GM23338 (cell line): ENCODE measurements around the gene ARHGEF11. TPM values are rescaled to one million over a fixed set of nuclear protein-coding genes. Genes with fewer than 3 reads are reported as not detected.

ENCODE experiments used
- ATAC-seq: fragments of 200-7000 bp; cut with Tn5 transposase; 3 replicates; pipeline ENCODE4 v1.9.1; 2020
- DNase-seq: peaks from one replicate; pipeline ENCODE4 v3.0.0-alpha.2; 2015; ENCODE audit warnings: low spot score
- H2AFZ ChIP-seq: fragments of 200-600 bp; sonication (generic); 2 replicates; pipeline ENCODE4 v1.8.0; 2016; ENCODE audit warnings: antibody characterized with exemption, mild to moderate bottlenecking, moderate library complexity
- H3F3A ChIP-seq: fragments of 200-600 bp; sonication (generic); replicated peaks from 2 replicates; pipeline ENCODE4 v1.8.0; 2017; ENCODE audit warnings: antibody characterized with exemption, mixed run types, low read depth
- H3K27ac ChIP-seq: fragments of 200-600 bp; sonication (generic); 2 replicates; pipeline ENCODE4 v1.6.1; 2016; ENCODE audit warnings: low read depth
- H3K27me3 ChIP-seq: fragments of 200-600 bp; sonication (generic); 2 replicates; pipeline ENCODE4 v1.8.0; 2016; ENCODE audit warnings: mild to moderate bottlenecking, mixed run types, moderate library complexity; ENCODE audit not compliant: insufficient read depth
- H3K36me3 ChIP-seq: fragments of 200-600 bp; sonication (generic); 2 replicates; pipeline ENCODE4 v1.8.0; 2016; ENCODE audit warnings: mild to moderate bottlenecking; ENCODE audit not compliant: insufficient read depth
- H3K4me1 ChIP-seq: fragments of 200-600 bp; sonication (generic); 2 replicates; pipeline ENCODE4 v1.8.0; 2016; ENCODE audit warnings: mild to moderate bottlenecking, moderate library complexity; ENCODE audit not compliant: insufficient read depth
- H3K4me2 ChIP-seq: fragments of 200-600 bp; sonication (generic); 2 replicates; pipeline ENCODE4 v1.7.1; 2017; ENCODE audit warnings: mixed run types
- H3K4me3 ChIP-seq: fragments of 200-600 bp; sonication (generic); 2 replicates; pipeline ENCODE4 v1.6.1; 2016; ENCODE audit warnings: mixed run types
- H3K79me2 ChIP-seq: fragments of 200-600 bp; sonication (generic); replicated peaks from 2 replicates; pipeline ENCODE4 v1.8.0; 2017; ENCODE audit warnings: mild to moderate bottlenecking; ENCODE audit not compliant: insufficient read depth
- H3K9me2 ChIP-seq: fragments of 200-600 bp; sonication (generic); 2 replicates; pipeline ENCODE4 v1.8.0; 2017; ENCODE audit not compliant: insufficient read depth
- H4K20me1 ChIP-seq: fragments of 200-600 bp; sonication (generic); replicated peaks from 2 replicates; pipeline ENCODE4 v1.8.0; 2017; ENCODE audit warnings: mild to moderate bottlenecking; ENCODE audit not compliant: insufficient read depth
- H3K27ac Mint-ChIP-seq: 2 replicates; pipeline ENCODE4 v1.8.0; 2020; ENCODE audit warnings: inconsistent platforms, mild to moderate bottlenecking, moderate library complexity, mixed read lengths
- H3K27me3 Mint-ChIP-seq: 3 replicates; pipeline ENCODE4 v1.8.0; 2022; ENCODE audit warnings: low read depth, mild to moderate bottlenecking, moderate library complexity, mixed read lengths, inconsistent platforms; ENCODE audit not compliant: insufficient read depth, poor library complexity
- H3K36me3 Mint-ChIP-seq: 3 replicates; pipeline ENCODE4 v1.8.0; 2021; ENCODE audit warnings: low read depth, mild to moderate bottlenecking, inconsistent platforms, moderate library complexity, mixed read lengths
- H3K4me1 Mint-ChIP-seq: 3 replicates; pipeline ENCODE4 v1.8.0; 2020; ENCODE audit warnings: mild to moderate bottlenecking, inconsistent platforms, mixed read lengths
- H3K4me3 Mint-ChIP-seq: 3 replicates; pipeline ENCODE4 v1.8.0; 2021; ENCODE audit warnings: moderate library complexity, mild to moderate bottlenecking, inconsistent platforms, mixed read lengths
- H3K9me3 Mint-ChIP-seq: 3 replicates; pipeline ENCODE4 v1.8.0; 2020; ENCODE audit warnings: moderate library complexity, mild to moderate bottlenecking, inconsistent platforms, mixed read lengths
- CREB1 ChIP-seq: fragments of 250-450 bp; sonication (Bioruptor Pico); IDR thresholded peaks from 2 replicates; pipeline ENCODE4 v1.5.0; 2020; ENCODE audit warnings: low read depth, mild to moderate bottlenecking, moderate library complexity
- CTCF ChIP-seq, 2 experiments: fragments of 200-600 bp in 1 of 2; sonication (generic) in 1 of 2; conservative IDR thresholded peaks; 2 replicates each; pipeline versions ENCODE4 v1.5.1 to v1.6.1; 2016 to 2017; ENCODE audit warnings: antibody characterized with exemption in 2 of 2, low read depth in 2 of 2, mild to moderate bottlenecking in 2 of 2, moderate library complexity in 1 of 2
- EZH2phosphoT487 ChIP-seq: fragments of 200-600 bp; sonication (generic); IDR thresholded peaks from one replicate; pipeline ENCODE4 v1.8.1; 2018; ENCODE audit warnings: antibody characterized with exemption; ENCODE audit not compliant: unreplicated experiment
- JUNB ChIP-seq: IDR thresholded peaks from one replicate; pipeline ENCODE4 v1.6.1; 2016; ENCODE audit warnings: antibody characterized with exemption; ENCODE audit not compliant: unreplicated experiment
- NANOG ChIP-seq: IDR thresholded peaks from 2 replicates; pipeline ENCODE4 v1.6.1; 2016; ENCODE audit warnings: antibody characterized with exemption, borderline replicate concordance
- POLR2AphosphoS5 ChIP-seq: IDR thresholded peaks from 2 replicates; pipeline ENCODE4 v1.6.1; 2016; ENCODE audit warnings: antibody characterized with exemption, low read depth
- STAT1 ChIP-seq: IDR thresholded peaks from one replicate; pipeline ENCODE4 v1.6.1; 2016; ENCODE audit warnings: antibody characterized with exemption; ENCODE audit not compliant: unreplicated experiment
- ZNF114 ChIP-seq: fragments of 250-450 bp; sonication (Bioruptor Pico); IDR thresholded peaks from 2 replicates; pipeline ENCODE4 v1.5.0; 2020; ENCODE audit warnings: mild to moderate bottlenecking, moderate library complexity
- ZNF462 ChIP-seq: fragments of 250-450 bp; sonication (Bioruptor Pico); IDR thresholded peaks from 2 replicates; pipeline ENCODE4 v1.5.0; 2020; ENCODE audit warnings: mild to moderate bottlenecking, moderate library complexity
- polyA plus RNA-seq: library from polyadenylated mRNA; unstranded; fragments of >200 nt; fragmentation: Nextera tagmentation; extraction: Ambion mirVana; gene quantifications from 2 replicates; pipeline ENCODE4 v1.2.1, GENCODE V29; 2016
- total RNA-seq: library from RNA; depleted of rRNA; stranded (reverse); fragments of >200 nt; shearing (Covaris generic); gene quantifications from 2 replicates; pipeline ENCODE4 v1.2.3, GENCODE V29; 2014
- TF ChIP-seq, protein P1 (sequence below): IDR thresholded peaks from one replicate; pipeline ENCODE4 v1.6.1; 2018; ENCODE audit warnings: antibody characterized with exemption; ENCODE audit not compliant: unreplicated experiment
- TF ChIP-seq, protein P2 (sequence below): IDR thresholded peaks from 2 replicates; pipeline ENCODE4 v1.6.1; 2016; ENCODE audit warnings: antibody characterized with exemption

The ARHGEF11 gene
- total and polyA plus RNA-seq, 2 experiments from 2014 or later: 12.3 to 33.7 TPM

- Mint-ChIP-seq H3K9me3 (no peaks in the 10 kb centered on the region), H3K36me3 (no peaks in the 10 kb centered on the region), H3K27me3 (peaks cover 26% of the 10 kb centered on the region), H3K27ac (no peak overlapping the region), H3K4me1 (peaks cover 12% of the 10 kb centered on the region), H3K4me3 (no peak overlapping the region)
- H3K9me2 ChIP-seq: no peaks in the 10 kb centered on the region
- H3K4me3 ChIP-seq: no peak overlapping the region
- no peak overlapping the region for H3K27ac ChIP-seq
- no peaks in the 10 kb centered on the region for H3K79me2 ChIP-seq
- no peak overlapping the region for H2AFZ ChIP-seq
- no peaks in the 10 kb centered on the region for H3K27me3 ChIP-seq
- H3K36me3 ChIP-seq: no peaks in the 10 kb centered on the region
- no peak for TF ChIP-seq ZNF114 (CRISPR knock-in tag)
- TF ChIP-seq JUNB: no peak
- TF ChIP-seq, protein P1, sequence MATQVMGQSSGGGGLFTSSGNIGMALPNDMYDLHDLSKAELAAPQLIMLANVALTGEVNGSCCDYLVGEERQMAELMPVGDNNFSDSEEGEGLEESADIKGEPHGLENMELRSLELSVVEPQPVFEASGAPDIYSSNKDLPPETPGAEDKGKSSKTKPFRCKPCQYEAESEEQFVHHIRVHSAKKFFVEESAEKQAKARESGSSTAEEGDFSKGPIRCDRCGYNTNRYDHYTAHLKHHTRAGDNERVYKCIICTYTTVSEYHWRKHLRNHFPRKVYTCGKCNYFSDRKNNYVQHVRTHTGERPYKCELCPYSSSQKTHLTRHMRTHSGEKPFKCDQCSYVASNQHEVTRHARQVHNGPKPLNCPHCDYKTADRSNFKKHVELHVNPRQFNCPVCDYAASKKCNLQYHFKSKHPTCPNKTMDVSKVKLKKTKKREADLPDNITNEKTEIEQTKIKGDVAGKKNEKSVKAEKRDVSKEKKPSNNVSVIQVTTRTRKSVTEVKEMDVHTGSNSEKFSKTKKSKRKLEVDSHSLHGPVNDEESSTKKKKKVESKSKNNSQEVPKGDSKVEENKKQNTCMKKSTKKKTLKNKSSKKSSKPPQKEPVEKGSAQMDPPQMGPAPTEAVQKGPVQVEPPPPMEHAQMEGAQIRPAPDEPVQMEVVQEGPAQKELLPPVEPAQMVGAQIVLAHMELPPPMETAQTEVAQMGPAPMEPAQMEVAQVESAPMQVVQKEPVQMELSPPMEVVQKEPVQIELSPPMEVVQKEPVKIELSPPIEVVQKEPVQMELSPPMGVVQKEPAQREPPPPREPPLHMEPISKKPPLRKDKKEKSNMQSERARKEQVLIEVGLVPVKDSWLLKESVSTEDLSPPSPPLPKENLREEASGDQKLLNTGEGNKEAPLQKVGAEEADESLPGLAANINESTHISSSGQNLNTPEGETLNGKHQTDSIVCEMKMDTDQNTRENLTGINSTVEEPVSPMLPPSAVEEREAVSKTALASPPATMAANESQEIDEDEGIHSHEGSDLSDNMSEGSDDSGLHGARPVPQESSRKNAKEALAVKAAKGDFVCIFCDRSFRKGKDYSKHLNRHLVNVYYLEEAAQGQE: no peak
- no peak for TF ChIP-seq STAT1
- no peak for TF ChIP-seq EZH2phosphoT487
- TF ChIP-seq NANOG: no peak
- TF ChIP-seq CTCF (conservative IDR thresholded peaks at IDR 0.05; ENCODE audit: low read depth in 2 of 2): no peak
- TF ChIP-seq, protein P2, sequence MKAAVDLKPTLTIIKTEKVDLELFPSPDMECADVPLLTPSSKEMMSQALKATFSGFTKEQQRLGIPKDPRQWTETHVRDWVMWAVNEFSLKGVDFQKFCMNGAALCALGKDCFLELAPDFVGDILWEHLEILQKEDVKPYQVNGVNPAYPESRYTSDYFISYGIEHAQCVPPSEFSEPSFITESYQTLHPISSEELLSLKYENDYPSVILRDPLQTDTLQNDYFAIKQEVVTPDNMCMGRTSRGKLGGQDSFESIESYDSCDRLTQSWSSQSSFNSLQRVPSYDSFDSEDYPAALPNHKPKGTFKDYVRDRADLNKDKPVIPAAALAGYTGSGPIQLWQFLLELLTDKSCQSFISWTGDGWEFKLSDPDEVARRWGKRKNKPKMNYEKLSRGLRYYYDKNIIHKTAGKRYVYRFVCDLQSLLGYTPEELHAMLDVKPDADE: no peak
- no peak for TF ChIP-seq CREB1 (CRISPR knock-in tag)
- no peak for TF ChIP-seq POLR2AphosphoS5
- TF ChIP-seq ZNF462 (CRISPR knock-in tag): no peak
- no peaks in the 10 kb centered on the region for H3F3A ChIP-seq
- ATAC-seq (no peak), DNase-seq (no peak)
- H4K20me1 ChIP-seq: no peaks in the 10 kb centered on the region
- H3K4me2 ChIP-seq: no peak overlapping the region
- 0 out of 2 replicates have a peak, but pooled peaks cover 3% of the 10 kb centered on the region for H3K4me1 ChIP-seq
Observed at GRCh38 chr1:156905176-156905575, 140.4 kb downstream of the ARHGEF11 start.
